T-helper 9 cell (primary cell): ENCODE data around the gene RFTN2.

ENCODE experiments used
- DNase-seq: peaks from one replicate; pipeline ENCODE4 v3.0.0-alpha.2; 2020

Gene RFTN2

GRCh38 chr2:197538412-197538811 lies 137.0 kb downstream of the RFTN2 start:
- no peak for DNase-seq
